Right forelimb (tissue), 1 donor: ENCODE results near the gene DOK6.

Experiments used
- DNase-seq: peaks from one replicate; pipeline ENCODE4 v3.0.0-alpha.2; 2018

Gene DOK6

GRCh38 chr18:69444221-69444620 lies 43.5 kb downstream of the DOK6 start:
- no peak for DNase-seq

- no peak for DNase-seq
Observed at GRCh38 chr18:69447886-69448285, 47.2 kb downstream of the DOK6 start.

DNA sequence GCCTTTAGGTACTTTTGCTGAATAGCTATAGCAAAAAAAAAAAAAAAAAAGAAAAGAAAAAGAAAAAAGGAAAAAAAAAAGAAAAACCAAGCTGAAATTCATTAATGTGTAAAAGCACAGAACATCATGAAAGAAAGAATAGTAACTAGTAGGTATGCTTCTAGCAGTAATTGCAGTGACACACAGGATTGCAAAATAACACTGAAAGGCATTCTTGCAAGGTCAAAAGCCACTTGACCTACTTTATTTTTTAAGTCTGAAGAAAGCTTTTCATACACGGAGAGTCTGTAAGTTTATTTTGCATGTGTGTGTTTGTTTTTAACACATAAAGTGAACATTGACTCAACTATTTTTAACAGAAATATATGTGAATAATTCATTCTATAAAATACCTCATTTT lies 54.4 kb downstream of the DOK6 start:
- DNase-seq = no peak

DNA sequence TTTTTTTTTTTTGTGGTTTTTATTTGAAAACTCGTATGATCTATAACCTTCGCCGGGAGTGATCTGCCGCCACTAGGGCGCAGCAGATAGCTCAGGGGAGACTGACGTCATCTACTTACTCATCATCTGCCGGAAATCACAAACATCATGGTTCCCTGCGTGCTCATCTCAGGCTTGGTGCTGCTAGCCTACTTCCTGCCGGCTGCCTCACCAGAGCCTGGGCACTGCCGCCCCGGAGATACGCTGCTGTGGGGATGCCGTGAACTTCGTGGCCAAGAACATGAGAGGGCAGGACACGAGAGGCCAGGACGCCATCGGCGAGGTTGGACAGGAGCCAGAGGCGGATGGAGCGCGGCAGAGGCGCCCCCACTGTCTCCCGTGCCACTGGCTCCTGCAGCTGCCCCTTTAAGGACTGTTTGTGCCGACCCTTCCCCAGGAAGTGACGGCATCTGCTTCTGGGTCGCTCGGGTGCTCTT lies 68.8 kb downstream of the DOK6 start:
- DNase-seq = no peak

GRCh38 chr18:69480460-69480859 lies 79.8 kb downstream of the DOK6 start:
- no peak for DNase-seq

GRCh38 chr18:69483574-69483973 lies 82.9 kb downstream of the DOK6 start:
- DNase-seq = no peak

GRCh38 chr18:69484699-69485396 lies 84.2 kb downstream of the DOK6 start:
- no peak for DNase-seq

DNA sequence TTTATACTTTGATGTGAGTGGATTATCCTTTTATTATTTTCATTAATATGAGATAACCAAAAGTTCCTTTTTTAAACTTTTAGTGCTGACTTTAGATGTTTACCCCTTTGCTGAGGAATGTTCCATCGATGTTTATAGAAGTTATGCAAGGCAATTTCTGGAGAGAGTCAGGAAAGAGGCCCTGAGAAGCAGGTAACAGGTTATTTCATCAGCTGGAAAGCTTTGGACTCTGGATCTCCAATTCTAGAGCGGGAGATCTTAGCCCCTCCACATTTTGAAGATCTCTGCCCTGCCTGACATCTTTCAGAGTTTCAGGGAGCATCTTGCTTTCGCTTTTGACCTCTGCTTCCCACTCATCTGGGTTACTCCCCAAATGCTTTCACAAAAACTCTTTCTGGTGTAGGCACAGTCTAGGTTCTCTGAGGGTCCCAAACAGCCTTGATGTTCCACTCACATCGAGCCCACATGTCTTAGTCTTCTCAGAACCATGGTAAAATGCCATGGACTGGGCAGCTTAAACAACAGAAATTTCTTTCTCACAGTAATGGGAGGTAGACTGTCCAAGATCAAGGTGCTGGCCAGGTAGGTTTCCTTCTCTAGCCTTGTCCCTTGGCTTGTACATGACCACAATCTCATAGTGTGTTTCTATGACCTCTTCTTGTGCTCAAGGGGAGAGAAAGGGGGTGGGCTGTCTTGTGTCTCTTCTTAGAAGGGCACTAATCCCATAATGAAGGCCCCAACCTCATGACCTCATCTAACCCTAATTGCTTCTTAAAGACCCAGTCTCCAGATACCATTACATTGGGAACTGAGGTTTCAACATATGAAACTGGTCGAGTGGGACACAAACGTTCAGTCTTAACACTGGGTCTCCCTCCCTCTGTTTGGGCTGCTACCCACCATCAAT lies 87.1 kb downstream of the DOK6 start:
- no peak for DNase-seq

DNA sequence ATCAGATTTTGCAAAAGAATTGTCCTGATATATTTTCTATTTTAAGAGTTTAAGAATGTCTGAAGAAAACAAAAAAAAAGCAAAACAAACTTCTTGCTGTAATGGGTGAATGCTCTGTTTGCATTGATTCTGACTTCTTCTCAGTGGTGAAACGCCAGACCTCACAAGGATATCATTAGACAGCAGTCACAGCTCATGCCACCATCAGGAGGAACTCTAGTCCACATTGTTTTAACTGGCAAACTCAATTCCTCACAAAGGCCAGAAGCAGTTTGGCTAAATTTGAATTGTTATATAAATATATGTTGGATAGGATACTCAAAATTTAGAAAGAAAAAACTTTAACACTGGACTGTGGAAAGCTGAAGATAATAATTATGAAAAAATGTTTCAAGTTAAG lies 89.4 kb downstream of the DOK6 start:
- no peak for DNase-seq

GRCh38 chr18:69490813-69491212 lies 90.1 kb downstream of the DOK6 start:
- no peak for DNase-seq

GRCh38 chr18:69491576-69491975 lies 90.9 kb downstream of the DOK6 start:
- no peak for DNase-seq

DNA sequence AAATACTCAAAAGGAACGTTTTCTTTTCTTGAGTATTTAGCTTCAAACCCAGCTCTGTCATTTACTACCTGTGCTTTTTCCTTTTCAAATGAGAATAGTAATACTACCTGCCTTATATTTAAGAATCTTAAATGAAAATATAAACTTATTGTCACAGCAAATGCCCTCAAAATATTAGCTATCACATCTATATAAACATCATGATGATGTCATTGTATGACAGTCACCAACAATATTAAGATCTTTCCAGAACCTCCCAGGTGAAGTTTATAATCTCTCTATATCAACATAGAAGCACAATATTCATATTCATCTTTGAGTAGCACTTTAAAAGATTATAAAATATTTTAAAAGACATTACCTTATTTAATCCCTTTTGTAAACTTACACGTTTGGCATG lies 92.2 kb downstream of the DOK6 start:
- no peak for DNase-seq

GRCh38 chr18:69494841-69495240 lies 94.2 kb downstream of the DOK6 start:
- DNase-seq = no peak

- DNase-seq = no peak
Observed at GRCh38 chr18:69495338-69495737, 94.7 kb downstream of the DOK6 start.

- DNase-seq = no peak
Observed at GRCh38 chr18:69495841-69496533, 95.3 kb downstream of the DOK6 start.

- DNase-seq = no peak
Observed at GRCh38 chr18:69518989-69519388, 118.3 kb downstream of the DOK6 start.

GRCh38 chr18:69523582-69523981 lies 122.9 kb downstream of the DOK6 start:
- no peak for DNase-seq

- DNase-seq = no peak
Observed at GRCh38 chr18:69528435-69528834, 127.7 kb downstream of the DOK6 start.

GRCh38 chr18:69529151-69529550 lies 128.5 kb downstream of the DOK6 start:
- DNase-seq = no peak

DNA sequence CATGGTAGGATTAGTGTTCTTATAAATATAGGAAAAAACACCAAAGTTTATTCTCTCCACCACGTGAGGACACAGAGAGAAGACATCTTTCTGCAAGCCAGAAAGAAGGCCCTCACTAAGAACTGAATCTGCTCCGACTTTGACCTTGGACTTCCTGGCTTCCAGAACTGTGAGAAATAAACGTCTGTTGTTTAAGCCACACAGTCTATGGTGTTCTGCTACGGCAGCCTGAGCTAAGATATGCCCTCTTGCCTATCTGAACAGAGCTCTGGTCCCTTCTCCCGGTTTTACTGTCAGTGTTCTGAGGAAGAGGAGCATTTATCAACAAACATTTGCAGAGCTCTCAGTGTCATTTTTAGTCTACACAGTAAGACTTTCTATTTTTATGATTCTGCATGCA lies 131.3 kb downstream of the DOK6 start:
- DNase-seq = no peak

DNA sequence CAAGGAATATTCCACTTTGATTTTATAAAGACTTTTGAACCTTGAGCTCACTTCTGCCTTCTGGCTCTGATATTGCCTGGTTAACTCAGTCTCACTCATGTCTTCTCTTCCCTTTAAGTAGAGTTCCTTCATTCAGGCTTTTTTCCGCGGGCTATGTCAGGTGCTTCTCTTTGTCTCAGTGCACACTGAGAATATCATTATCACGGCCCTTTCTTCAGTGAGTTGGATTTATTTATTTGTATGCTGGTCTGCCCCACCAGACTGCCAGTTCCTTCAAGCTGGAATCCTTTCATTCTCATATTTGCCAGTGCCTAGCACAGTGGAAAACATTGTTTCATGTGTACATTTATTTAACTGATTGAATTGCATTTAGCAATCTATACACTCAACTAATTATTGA lies 136.5 kb downstream of the DOK6 start:
- DNase-seq = no peak

- no peak for DNase-seq
Observed at GRCh38 chr18:69538849-69539248, 138.2 kb downstream of the DOK6 start.

DNA sequence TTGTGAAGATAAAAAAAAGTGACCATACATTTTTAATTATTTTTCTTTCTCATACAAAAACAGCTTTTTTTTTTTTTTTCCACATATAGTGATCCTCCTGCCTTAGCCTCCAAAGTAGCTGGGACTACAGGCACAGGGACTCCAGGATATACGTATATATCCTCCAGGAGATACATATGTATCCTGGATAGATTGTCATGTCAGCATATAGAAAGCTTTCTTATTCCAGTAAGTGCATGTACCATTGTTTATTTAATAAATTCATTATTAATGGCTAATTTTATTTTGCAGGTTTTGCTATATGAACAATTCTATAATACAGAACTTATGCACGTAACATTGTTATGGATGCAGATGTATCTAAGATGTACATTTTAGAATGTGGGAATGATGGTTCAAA lies 138.7 kb downstream of the DOK6 start:
- DNase-seq = no peak

DNA sequence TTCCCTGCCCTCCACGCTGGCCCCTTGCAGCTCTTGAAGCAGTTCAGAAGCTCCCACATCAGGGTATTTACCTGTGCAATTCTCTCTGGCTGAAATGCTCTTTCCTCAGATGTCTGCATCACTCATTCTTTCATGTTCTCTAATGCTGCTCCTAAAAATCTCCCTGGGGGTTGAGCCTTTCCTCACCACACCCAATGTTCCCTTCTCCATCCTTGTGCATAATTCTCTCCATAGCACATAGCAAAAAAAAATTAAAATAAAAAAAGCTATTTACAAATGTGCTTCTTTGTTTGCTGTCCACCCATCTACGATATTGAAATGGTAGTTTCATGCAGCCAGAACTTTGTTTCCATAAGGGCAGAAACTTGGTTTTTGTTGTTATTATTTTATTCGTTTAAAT lies 155.5 kb downstream of the DOK6 start:
- no peak for DNase-seq
